ENCODE data around the gene CACNA2D2.

The CACNA2D2 gene

GRCh38 chr3:50355829-50356552, 147.4 kb downstream of the CACNA2D2 start:
- DNase-seq (ENCODE audit: low read depth), result no peak
- TF ChIP-seq CTCF (conservative IDR thresholded peaks at IDR 0.05; ENCODE audit: low read length), result no peak
- H3K4me3 ChIP-seq (ENCODE audit: low read length), result peak overlapping the region; percentile 97

DNA sequence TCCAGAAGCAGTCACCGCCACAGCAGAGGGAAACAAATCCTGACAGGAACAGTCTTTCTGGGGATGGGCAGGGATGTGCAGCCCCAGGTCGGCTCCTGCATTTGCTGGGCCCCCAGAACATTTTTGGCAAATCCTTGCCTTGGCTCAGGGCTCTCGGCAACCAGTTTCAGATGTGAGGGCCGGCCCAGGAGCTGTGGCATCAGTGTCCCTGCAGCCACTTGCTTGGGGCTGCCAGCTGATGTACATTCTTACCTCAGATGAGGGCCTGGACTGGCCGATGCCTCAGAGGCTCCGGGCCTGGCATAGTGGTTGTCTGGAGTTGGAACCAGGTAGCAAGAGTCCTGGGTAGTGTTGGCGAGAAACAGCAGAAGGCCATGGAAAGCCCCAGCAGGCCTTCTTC, 148.6 kb downstream of the CACNA2D2 start:
- no peak for DNase-seq (ENCODE audit: low read depth)
- TF ChIP-seq CTCF (conservative IDR thresholded peaks at IDR 0.05; ENCODE audit: low read length), result no peak
- no peak overlapping the region for H3K4me3 ChIP-seq (ENCODE audit: low read length)

- no peak overlapping the region for H3K4me3 ChIP-seq (ENCODE audit: low read length)
- no peak for DNase-seq (ENCODE audit: low read depth)
- TF ChIP-seq CTCF (conservative IDR thresholded peaks at IDR 0.05; ENCODE audit: low read length), result no peak
Measured at GRCh38 chr3:50354186-50354764, 149.2 kb downstream of the CACNA2D2 start.

GRCh38 chr3:50353245-50354004, 150.0 kb downstream of the CACNA2D2 start:
- H3K4me3 ChIP-seq (ENCODE audit: low read length), result no peak overlapping the region
- no peak for TF ChIP-seq CTCF (conservative IDR thresholded peaks at IDR 0.05; ENCODE audit: low read length)
- DNase-seq (ENCODE audit: low read depth), result no peak

DNA sequence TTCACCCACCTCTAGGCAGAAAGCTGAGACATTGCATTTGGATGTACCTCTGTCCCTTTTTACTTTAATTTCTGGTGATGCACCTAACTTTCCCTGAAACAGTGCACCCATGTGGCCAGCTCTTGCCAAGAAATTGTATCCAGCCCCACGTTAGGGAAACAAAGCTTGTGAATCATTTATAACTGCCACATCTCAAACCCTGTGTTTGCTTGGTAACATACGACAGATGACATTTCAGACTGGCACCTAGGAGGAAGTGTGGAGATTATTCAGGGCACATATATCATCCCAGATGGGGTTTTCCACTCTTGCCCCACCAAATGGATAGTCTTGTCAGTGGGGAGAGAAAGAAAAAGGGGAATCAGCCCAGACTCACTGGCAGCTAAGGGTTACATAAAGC, 150.7 kb downstream of the CACNA2D2 start:
- no peak overlapping the region for H3K4me3 ChIP-seq (ENCODE audit: low read length)
- DNase-seq (ENCODE audit: low read depth), result no peak
- TF ChIP-seq CTCF (conservative IDR thresholded peaks at IDR 0.05; ENCODE audit: low read length), result peak; percentile 33

DNA sequence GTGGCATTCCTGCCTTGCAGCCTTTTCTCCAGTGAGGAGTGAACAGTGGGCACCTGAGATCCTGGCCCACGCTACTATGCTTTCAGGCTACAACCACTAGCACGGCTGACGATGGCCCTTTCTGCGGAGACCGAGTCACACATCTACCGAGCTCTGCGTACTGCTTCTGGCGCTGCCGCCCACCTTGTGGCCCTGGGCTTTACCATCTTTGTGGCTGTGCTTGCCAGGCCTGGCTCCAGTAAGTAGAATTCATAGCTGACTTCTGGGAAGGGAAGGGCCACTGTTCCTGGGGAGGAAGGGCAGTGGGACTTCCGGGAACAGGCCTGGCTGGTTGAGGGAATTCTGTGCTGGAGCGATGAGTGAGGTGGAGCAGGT, 152.1 kb downstream of the CACNA2D2 start:
- DNase-seq (ENCODE audit: low read depth), result no peak
- TF ChIP-seq CTCF (conservative IDR thresholded peaks at IDR 0.05; ENCODE audit: low read length), result no peak
- peak overlapping the region; percentile 97 for H3K4me3 ChIP-seq (ENCODE audit: low read length)

All from AG10803 (cell line).